Germinal center (tissue), 1 donor: Measurements from ENCODE around the gene JAK3.

Experiments used
- DNase-seq: peaks from one replicate; pipeline ENCODE4 v3.0.0; 2012; ENCODE audit warnings: mixed read lengths, low spot score

JAK3 gene

DNA sequence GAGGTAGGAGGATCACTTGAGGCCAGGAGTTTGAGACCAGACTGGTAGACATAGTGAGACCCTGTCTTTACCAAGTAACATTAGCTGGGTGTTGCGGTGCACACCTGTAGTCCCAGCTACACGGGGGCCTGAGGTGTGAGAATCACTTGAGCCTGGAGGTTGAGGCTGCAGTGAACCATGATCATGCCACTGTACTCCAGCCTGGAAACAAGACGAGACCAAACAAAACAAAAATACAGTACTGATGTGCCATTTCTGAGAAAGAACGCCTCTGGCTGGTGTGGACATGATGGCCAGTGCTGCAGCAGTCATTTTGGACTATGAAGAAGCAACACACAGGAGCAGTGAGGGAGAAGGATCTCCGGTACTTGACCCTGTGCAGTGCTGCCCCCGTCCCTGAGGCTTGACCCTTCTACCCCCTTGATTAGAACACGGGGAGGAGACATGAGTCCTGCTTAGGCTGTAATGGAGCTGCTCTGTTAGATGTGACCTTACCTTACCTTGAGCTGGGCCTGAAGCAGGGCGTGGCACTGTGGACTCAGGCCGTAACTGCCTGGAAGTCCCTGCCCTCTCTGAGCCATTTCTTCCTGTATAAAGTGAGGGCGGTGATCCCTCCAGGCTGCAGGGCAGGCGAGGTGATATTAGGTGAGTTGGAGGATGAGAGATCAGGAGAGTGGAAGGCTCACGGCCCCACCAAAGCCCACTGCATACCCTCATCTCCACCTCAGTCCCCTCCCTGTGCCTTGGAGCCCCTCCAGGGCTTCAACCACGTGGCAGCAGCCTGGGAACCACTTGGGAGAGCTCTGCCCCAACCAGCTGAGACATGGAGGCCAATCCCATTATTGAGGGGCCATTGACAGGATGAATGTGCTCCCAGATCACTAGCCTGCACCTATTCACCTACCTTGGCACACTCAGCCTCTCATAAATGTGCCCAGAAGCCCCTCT lies 17.9 kb upstream of the JAK3 start:
- no peak for DNase-seq

GRCh38 chr19:17863520-17864182 lies 15.9 kb upstream of the JAK3 start:
- DNase-seq, result no peak

DNA sequence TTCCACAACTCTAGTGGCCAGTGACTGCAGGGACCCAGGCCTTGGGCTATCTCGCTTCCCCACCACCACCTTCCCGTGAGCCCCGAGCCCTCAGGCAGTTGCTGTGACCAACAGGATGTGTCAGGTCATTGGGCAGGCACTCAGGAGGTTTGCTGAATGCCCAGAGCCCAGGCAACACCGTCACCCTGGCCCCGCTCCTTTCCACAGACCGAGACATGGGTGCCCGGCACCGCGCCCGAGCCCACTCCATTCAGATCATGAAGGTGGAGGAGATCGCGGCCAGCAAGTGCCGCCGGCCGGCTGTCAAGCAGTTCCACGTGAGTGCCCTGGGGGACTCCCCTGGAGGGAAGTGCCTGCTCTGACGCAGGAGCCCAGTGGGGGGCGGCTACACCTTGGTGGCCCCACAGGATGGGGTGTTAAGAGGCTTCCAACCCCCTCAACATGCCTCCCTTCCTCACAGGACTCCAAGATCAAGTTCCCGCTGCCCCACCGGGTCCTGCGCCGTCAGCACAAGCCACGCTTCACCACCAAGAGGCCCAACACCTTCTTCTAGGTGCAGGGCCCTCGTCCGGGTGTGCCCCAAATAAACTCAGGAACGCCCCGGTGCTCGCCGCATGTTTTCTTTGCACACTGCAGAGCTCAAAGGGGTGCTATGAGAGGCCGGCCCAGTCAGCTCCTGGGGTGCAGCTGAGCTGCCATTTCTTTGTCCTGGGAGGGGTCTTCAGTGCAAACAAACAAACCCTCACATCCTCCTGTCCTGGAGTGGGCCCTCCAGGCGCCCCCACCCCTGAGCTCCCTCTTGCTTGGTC lies 15.1 kb upstream of the JAK3 start:
- DNase-seq, result no peak

DNA sequence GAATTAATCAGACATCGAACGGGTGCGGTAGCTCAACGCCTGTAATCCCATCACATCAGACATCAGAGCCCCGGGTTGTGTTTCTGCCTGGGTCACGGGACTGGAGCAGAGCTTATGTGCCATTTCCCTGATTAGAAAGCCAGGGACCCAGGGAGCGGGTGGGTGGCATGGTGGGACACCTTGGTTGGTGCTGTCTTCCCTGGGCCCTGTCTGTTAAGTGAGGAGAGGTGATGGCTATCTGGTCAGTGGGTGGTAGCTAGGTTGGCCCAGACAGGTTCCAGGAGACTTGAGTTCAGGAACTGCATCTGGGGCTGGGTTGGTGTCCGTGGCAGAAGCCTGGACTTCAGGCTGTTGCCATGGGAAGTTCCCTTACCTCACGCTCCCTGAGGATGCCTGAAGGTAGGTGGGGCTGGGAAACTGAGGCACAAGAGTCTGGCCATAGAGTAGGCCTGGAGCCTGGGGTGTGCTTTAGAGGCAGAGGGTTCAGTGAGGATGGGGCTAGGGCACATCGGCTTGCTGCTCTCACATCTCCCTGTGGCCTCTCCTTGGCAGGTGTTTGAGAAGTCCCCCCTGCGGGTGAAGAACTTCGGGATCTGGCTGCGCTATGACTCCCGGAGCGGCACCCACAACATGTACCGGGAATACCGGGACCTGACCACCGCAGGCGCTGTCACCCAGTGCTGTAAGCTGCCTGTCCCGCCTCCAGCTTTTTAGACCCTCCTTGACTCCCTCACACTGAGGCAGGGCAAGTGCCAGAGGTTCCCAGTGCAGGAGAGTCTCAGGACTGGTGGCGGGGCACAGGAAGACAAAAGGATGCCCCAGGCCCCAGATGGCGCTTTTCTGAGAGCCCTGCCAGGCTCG lies 14.0 kb upstream of the JAK3 start:
- no peak for DNase-seq

DNA sequence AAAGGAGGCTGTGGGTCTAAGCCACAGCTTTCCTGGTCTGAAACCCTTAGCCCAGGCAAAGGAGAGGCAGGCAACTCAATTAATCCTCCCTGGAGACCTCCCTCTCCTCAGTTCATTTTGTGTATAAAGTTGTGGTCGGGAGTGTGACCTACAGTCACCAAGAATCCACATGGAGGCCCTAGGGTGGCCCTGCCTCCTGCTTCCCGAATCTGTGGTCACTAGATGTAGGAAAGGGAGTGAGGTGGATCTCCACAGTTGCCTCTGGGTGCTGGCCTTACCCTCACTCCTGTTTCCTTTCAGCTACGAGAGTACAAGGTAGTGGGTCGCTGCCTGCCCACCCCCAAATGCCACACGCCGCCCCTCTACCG lies 13.2 kb upstream of the JAK3 start:
- no peak for DNase-seq

- DNase-seq, result no peak
Measured at GRCh38 chr19:17860331-17860992, 12.7 kb upstream of the JAK3 start.

GRCh38 chr19:17859533-17860330 lies 11.9 kb upstream of the JAK3 start, which contains the start of gene RPL18A:
TSS of gene RPL18A (plus strand) at chr19:17859910. CDS start at chr19:17859957, 47 bp downstream.
- peak; percentile 98 for DNase-seq

DNA sequence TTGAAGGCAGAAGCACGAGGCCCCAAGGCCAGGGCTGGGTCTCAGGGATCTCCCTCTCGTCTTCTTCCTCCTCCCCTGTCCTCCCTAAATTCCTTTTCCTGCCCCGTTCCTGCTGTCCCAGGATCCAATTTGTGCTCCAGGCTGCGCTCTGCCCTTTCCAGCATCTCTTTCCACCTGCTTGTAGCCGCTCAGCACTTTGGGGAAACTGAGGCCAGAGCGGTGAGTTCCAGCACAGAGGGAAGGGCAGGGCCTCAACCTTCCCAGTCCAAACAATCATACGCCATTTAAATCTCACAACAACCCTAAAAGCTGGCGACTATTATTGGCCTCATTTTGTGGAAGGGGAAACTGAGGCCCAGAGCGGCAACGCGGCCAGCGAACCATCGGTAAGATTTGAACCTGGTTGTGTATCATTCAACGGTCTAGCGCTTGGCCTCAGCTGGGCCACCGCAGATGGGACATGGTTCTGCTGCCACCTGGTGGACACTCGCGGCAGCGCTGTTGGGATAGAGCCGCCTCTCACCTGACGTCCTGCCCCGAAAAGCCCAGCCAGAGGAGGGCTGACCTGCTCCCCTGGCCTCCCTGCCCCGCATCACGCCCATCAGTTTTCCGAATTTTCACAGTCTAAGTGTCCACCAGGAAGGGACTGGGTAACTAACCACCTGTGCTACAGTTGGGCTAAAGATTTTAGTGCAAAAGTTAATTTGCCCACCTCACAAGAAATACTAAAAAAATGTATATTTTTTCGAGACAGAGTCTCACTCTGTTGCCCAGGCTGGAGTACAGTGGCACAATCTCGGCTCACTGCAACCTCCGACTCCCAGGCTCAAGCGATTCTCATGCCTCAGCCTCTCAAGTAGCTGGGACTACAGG lies 7.7 kb upstream of the JAK3 start:
- DNase-seq, result peak; percentile 87

- DNase-seq, result no peak
Measured at GRCh38 chr19:17854061-17854460, 6.3 kb upstream of the JAK3 start.

DNA sequence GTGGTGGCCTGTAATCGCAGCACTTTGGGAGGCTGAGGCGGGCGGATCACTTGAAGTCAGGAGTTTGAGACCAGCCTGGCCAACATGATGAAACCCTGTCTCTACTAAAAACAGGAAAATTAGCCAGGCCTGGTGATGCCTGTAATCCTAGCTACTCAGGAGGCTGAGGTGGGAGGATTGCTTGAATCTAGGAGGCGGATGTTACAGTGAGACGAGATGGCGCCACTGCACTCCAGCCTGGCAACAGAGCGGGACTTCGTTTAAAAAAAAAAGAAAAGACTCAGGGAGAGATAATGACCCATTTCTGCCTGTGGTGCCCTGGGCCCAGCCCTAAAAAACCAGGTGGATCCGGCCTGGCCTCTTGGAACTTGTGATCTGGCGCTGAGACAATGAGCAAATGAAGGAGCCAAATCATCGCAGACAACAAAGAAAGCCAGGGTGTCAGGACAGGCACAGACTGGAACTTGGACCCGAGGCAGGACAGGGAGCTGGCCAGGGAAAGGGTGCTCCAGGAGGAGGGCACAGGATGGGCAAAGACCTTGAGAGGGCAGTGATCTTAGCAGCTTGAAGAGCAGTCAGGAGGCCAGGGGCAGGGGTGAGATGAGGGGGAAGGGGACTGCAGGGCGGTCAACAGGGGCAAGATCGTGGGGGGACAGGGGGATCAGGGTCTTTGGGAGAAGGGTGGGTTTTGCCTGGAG lies 962 bp upstream of the JAK3 start:
- DNase-seq, result no peak

GRCh38 chr19:17846146-17846545 lies 1.6 kb downstream of the JAK3 start:
- no peak for DNase-seq

GRCh38 chr19:17843908-17844490 lies 3.8 kb downstream of the JAK3 start:
- no peak for DNase-seq

- no peak for DNase-seq
Measured at GRCh38 chr19:17843292-17843827, 4.4 kb downstream of the JAK3 start.

DNA sequence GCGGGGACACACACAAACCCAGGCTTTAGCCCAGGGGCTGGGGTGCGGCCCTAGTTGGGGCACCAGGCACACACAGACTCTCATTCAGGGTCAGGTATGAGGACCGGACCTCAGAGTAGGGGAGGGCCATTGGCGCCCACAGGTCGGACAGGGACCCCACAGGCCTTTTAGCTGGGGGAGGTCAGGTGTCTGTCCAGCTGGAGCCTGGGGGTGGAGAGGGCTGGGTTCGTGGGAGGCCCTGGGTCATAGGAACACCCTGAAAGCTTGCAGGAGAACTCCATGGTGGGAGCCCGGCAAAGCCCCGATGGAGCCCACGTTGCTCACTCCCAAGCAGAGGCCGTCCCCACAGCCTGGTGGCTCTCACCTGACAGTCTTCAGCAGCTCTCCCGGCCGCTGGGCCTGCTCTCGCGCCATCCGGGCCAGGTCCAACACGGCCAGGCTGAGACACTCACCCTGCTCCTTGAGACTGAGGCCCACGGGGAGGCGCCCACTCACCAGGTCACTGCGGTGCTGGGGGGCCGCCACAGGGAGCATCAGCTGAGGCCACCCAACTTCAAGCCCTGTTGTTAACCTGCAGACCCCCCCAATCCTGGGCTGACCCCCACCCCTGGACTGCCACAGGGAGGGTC lies 5.0 kb downstream of the JAK3 start:
- no peak for DNase-seq

DNA sequence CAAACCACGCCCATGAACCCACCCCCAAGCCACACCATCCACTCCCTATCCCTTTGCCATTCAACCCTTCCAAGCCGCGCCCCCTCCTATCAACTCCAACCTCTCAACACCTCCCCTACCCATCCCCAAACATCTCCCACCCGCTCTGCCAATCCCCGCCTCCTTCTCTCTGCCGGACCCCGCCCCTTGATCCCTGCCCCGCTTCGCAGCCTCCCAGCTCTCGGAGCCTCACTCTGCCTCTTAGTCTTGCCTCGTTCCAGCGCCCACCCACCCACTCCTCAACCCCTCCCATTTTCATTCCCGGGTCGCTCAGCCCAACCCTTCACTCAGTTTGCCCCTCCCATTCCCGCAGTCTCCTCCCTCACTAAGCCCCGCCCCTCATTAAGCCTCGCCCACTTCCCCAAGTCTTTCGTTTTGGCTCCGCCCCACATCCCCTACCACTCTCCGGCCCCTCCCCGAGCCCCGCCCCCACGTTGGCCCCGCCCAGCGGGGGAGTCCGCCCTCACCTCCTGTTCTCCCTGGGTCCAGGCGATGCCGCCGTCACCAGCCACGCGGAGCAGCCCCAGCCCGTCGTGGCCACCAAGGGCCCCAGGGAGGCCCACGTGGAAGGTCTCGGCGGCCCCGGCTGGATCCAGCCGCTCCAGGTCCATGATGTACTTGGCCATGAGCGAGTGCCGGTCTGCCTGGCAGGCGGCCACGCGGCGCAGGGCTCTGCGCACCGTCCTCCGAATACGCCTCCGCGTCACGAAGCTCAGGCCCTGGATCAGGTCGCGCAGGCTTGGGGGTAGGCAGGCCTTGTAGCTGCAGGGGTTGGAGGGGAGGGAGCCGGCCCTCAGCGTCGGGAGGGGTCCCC lies 5.7 kb downstream of the JAK3 start:
- DNase-seq, result peak; percentile 45

GRCh38 chr19:17841371-17841809 lies 6.4 kb downstream of the JAK3 start:
- no peak for DNase-seq
